Measurements from ENCODE around the gene NPAS3.

Gene NPAS3

DNA sequence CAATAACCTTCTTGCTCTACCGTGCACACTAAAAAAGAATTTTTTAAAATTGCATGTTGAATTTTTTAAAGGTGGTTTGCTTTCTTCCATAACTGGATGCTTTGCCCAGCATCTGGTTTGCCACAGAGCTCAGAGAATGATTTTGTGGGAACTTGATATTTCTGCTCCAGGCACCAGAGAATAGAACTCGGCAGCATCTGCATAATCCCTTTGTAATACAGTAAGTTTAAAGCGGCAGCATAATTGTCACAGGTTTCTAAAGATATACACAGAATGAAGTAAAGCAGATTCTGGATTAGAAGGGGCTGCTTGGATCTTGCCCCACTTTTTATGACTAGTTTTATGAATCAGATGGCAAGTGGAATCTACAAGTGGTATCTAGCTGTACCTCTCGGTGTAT is 352.0 kb downstream of the NPAS3 start:
- DNase-seq (ENCODE audit: insufficient read length, low spot score): no peak
- no peak for FAIRE-seq
- TF ChIP-seq POLR2A (IDR thresholded peaks at IDR 0.05; ENCODE audit: low read depth, low read length) (no peak), POU2F2 (IDR thresholded peaks at IDR 0.05; ENCODE audit: low read depth, low read length) (no peak), POLR2AphosphoS5 (IDR thresholded peaks at IDR 0.05; ENCODE audit: low read depth, low read length) (no peak), TAF1 (IDR thresholded peaks at IDR 0.05; ENCODE audit: low read depth, low read length) (no peak)

GRCh38 chr14:33291529-33292104 is 352.9 kb downstream of the NPAS3 start:
- FAIRE-seq: no peak
- no peak for TF ChIP-seq PAX5 (IDR thresholded peaks at IDR 0.05; ENCODE audit: insufficient read depth, low read length, severe bottlenecking)
- no peak for TF ChIP-seq SPI1 (IDR thresholded peaks at IDR 0.05; ENCODE audit: low read depth, low read length)
- TF ChIP-seq TAF1 (IDR thresholded peaks at IDR 0.05; ENCODE audit: low read depth, low read length): no peak
- no peak for TF ChIP-seq POLR2A (IDR thresholded peaks at IDR 0.05; ENCODE audit: low read depth, low read length)
- no peak for TF ChIP-seq POU2F2 (IDR thresholded peaks at IDR 0.05; ENCODE audit: low read depth, low read length)
- TF ChIP-seq POLR2AphosphoS5 (IDR thresholded peaks at IDR 0.05; ENCODE audit: low read depth, low read length): no peak

GRCh38 chr14:33294419-33294818 is 355.7 kb downstream of the NPAS3 start:
- no peak for FAIRE-seq
- TF ChIP-seq PAX5 (IDR thresholded peaks at IDR 0.05; ENCODE audit: insufficient read depth, low read length, severe bottlenecking) (no peak), POLR2A (IDR thresholded peaks at IDR 0.05; ENCODE audit: low read depth, low read length) (no peak), TAF1 (IDR thresholded peaks at IDR 0.05; ENCODE audit: low read depth, low read length) (no peak), POLR2AphosphoS5 (IDR thresholded peaks at IDR 0.05; ENCODE audit: low read depth, low read length) (no peak), SPI1 (IDR thresholded peaks at IDR 0.05; ENCODE audit: low read depth, low read length) (no peak), POU2F2 (IDR thresholded peaks at IDR 0.05; ENCODE audit: low read depth, low read length) (no peak)

More at GRCh38 chr14:33291529-33292104, 352.9 kb downstream of the NPAS3 start:
- no peak for DNase-seq (ENCODE audit: insufficient read length, low spot score)

GRCh38 chr14:33297565-33297964 is 358.9 kb downstream of the NPAS3 start:
- DNase-seq (ENCODE audit: insufficient read length, low spot score) (no peak), FAIRE-seq (no peak)
- TF ChIP-seq POLR2AphosphoS5 (IDR thresholded peaks at IDR 0.05; ENCODE audit: low read depth, low read length): no peak
- TF ChIP-seq PAX5 (IDR thresholded peaks at IDR 0.05; ENCODE audit: insufficient read depth, low read length, severe bottlenecking): no peak
- no peak for TF ChIP-seq TAF1 (IDR thresholded peaks at IDR 0.05; ENCODE audit: low read depth, low read length)
- no peak for TF ChIP-seq POU2F2 (IDR thresholded peaks at IDR 0.05; ENCODE audit: low read depth, low read length)
- TF ChIP-seq POLR2A (IDR thresholded peaks at IDR 0.05; ENCODE audit: low read depth, low read length): no peak
- no peak for TF ChIP-seq SPI1 (IDR thresholded peaks at IDR 0.05; ENCODE audit: low read depth, low read length)

More at GRCh38 chr14:33294419-33294818, 355.7 kb downstream of the NPAS3 start:
- no peak for DNase-seq (ENCODE audit: insufficient read length, low spot score)

DNA sequence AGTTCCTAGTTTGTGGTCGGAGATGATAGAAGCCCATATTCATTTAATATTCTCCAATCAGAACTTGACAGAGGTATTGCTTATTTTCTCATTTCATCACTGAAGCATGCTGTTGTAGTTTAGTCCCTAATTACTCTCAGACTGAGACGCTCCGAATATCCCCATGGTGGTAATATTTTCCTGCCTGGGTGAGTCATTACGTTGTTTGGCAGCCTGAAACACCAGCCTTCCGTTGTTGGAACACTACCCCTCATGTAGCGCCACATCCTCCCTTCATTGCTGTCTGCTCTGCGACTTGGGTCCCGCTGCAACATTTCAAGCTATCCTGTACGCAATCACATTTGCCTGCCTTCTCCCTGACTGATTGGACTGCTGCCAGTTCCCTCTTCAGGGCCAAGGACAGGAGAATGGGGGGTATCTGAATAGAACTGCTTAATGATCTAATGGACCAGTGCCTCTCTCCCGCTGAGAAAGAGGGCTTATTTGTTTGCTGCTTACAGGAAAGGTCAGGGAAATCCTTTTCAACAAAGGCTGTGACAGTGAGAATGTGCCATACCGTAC is 369.1 kb downstream of the NPAS3 start:
- DNase-seq (ENCODE audit: insufficient read length, low spot score): no peak
- no peak for FAIRE-seq
- TF ChIP-seq TAF1 (IDR thresholded peaks at IDR 0.05; ENCODE audit: low read depth, low read length) (no peak), SPI1 (IDR thresholded peaks at IDR 0.05; ENCODE audit: low read depth, low read length) (no peak), POLR2A (IDR thresholded peaks at IDR 0.05; ENCODE audit: low read depth, low read length) (no peak), PAX5 (IDR thresholded peaks at IDR 0.05; ENCODE audit: insufficient read depth, low read length, severe bottlenecking) (no peak), POU2F2 (IDR thresholded peaks at IDR 0.05; ENCODE audit: low read depth, low read length) (no peak), POLR2AphosphoS5 (IDR thresholded peaks at IDR 0.05; ENCODE audit: low read depth, low read length) (no peak)

GRCh38 chr14:33309106-33309505 is 370.4 kb downstream of the NPAS3 start:
- TF ChIP-seq PAX5 (IDR thresholded peaks at IDR 0.05; ENCODE audit: insufficient read depth, low read length, severe bottlenecking) (no peak), POLR2AphosphoS5 (IDR thresholded peaks at IDR 0.05; ENCODE audit: low read depth, low read length) (no peak)
- FAIRE-seq: no peak
- no peak for DNase-seq (ENCODE audit: insufficient read length, low spot score)

GRCh38 chr14:33315217-33315616 is 376.5 kb downstream of the NPAS3 start:
- no peak for TF ChIP-seq PAX5 (IDR thresholded peaks at IDR 0.05; ENCODE audit: insufficient read depth, low read length, severe bottlenecking)
- no peak for TF ChIP-seq SPI1 (IDR thresholded peaks at IDR 0.05; ENCODE audit: low read depth, low read length)
- no peak for TF ChIP-seq POLR2A (IDR thresholded peaks at IDR 0.05; ENCODE audit: low read depth, low read length)
- TF ChIP-seq POLR2AphosphoS5 (IDR thresholded peaks at IDR 0.05; ENCODE audit: low read depth, low read length): no peak
- no peak for TF ChIP-seq TAF1 (IDR thresholded peaks at IDR 0.05; ENCODE audit: low read depth, low read length)
- TF ChIP-seq POU2F2 (IDR thresholded peaks at IDR 0.05; ENCODE audit: low read depth, low read length): no peak
- FAIRE-seq (no peak), DNase-seq (ENCODE audit: insufficient read length, low spot score) (no peak)

DNA sequence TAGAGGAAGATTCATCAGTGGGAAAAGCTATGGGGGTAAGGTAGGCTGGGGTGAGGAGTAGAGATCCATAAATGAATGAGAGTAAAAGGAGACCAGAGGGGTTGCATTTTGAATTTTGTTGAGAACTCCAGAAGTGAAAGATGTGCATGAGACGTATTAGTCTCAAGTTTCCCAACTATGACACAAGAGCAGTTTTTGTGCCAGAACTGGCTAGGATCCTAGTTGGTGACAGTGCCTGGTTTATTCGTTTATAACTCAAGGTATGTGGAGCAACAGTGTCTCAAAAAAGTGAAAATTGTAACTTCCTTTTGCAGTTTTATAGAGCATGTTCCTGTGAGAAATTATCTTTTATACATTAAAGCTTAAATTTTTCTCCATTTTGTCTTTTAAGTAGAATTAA is 377.0 kb downstream of the NPAS3 start:
- TF ChIP-seq POU2F2 (IDR thresholded peaks at IDR 0.05; ENCODE audit: low read depth, low read length) (no peak), POLR2AphosphoS5 (IDR thresholded peaks at IDR 0.05; ENCODE audit: low read depth, low read length) (no peak), TAF1 (IDR thresholded peaks at IDR 0.05; ENCODE audit: low read depth, low read length) (no peak), SPI1 (IDR thresholded peaks at IDR 0.05; ENCODE audit: low read depth, low read length) (no peak), POLR2A (IDR thresholded peaks at IDR 0.05; ENCODE audit: low read depth, low read length) (no peak), PAX5 (IDR thresholded peaks at IDR 0.05; ENCODE audit: insufficient read depth, low read length, severe bottlenecking) (no peak)
- DNase-seq (ENCODE audit: insufficient read length, low spot score) (no peak), FAIRE-seq (no peak)

- FAIRE-seq: no peak
- no peak for TF ChIP-seq TAF1 (IDR thresholded peaks at IDR 0.05; ENCODE audit: low read depth, low read length)
- no peak for TF ChIP-seq POLR2A (IDR thresholded peaks at IDR 0.05; ENCODE audit: low read depth, low read length)
- TF ChIP-seq SPI1 (IDR thresholded peaks at IDR 0.05; ENCODE audit: low read depth, low read length): no peak
- no peak for TF ChIP-seq POLR2AphosphoS5 (IDR thresholded peaks at IDR 0.05; ENCODE audit: low read depth, low read length)
- DNase-seq (ENCODE audit: insufficient read length, low spot score): no peak
Measured at GRCh38 chr14:33317675-33318074, 379.0 kb downstream of the NPAS3 start.

GRCh38 chr14:33323979-33324378 is 385.3 kb downstream of the NPAS3 start:
- TF ChIP-seq POU2F2 (IDR thresholded peaks at IDR 0.05; ENCODE audit: low read depth, low read length): no peak
- TF ChIP-seq POLR2A (IDR thresholded peaks at IDR 0.05; ENCODE audit: low read depth, low read length): no peak
- TF ChIP-seq TAF1 (IDR thresholded peaks at IDR 0.05; ENCODE audit: low read depth, low read length): no peak
- no peak for TF ChIP-seq POLR2AphosphoS5 (IDR thresholded peaks at IDR 0.05; ENCODE audit: low read depth, low read length)
- no peak for TF ChIP-seq PAX5 (IDR thresholded peaks at IDR 0.05; ENCODE audit: insufficient read depth, low read length, severe bottlenecking)
- TF ChIP-seq SPI1 (IDR thresholded peaks at IDR 0.05; ENCODE audit: low read depth, low read length): no peak
- FAIRE-seq: no peak
- no peak for DNase-seq (ENCODE audit: insufficient read length, low spot score)
